GM12872 (cell line): Measurements from ENCODE around the gene GPR32.

Source experiments
- CTCF ChIP-seq: IDR thresholded peaks from 3 replicates; pipeline ENCODE4 v1.5.1; 2011; ENCODE audit warnings: low read depth, mild to moderate bottlenecking, low read length, moderate library complexity; ENCODE audit not compliant: insufficient read depth

The GPR32 gene

GRCh38 chr19:50799547-50799851 is 29.2 kb downstream of the GPR32 start:
- no peak for TF ChIP-seq CTCF

DNA sequence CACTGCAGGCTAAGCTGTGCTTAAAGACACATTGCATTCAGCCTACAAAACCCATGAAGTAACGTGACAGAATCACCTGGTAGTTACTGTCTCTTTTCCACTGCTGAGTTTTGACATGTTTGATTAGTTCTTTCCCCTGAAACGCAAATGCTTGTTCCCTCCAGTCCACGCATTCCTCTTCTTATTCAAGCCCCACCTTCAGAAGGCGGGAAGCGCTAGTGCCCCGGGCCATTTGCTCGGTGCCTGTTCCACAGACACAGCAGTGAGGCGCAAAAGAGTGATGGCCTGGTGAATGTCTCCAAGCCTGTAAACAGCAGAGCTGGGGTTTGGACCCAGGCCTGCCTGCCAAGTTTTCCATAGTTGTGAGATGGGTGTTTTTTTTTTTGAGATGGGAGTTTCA is 30.8 kb downstream of the GPR32 start:
- no peak for TF ChIP-seq CTCF

- no peak for TF ChIP-seq CTCF
Measured at GRCh38 chr19:50803633-50804419, 33.6 kb downstream of the GPR32 start.

DNA sequence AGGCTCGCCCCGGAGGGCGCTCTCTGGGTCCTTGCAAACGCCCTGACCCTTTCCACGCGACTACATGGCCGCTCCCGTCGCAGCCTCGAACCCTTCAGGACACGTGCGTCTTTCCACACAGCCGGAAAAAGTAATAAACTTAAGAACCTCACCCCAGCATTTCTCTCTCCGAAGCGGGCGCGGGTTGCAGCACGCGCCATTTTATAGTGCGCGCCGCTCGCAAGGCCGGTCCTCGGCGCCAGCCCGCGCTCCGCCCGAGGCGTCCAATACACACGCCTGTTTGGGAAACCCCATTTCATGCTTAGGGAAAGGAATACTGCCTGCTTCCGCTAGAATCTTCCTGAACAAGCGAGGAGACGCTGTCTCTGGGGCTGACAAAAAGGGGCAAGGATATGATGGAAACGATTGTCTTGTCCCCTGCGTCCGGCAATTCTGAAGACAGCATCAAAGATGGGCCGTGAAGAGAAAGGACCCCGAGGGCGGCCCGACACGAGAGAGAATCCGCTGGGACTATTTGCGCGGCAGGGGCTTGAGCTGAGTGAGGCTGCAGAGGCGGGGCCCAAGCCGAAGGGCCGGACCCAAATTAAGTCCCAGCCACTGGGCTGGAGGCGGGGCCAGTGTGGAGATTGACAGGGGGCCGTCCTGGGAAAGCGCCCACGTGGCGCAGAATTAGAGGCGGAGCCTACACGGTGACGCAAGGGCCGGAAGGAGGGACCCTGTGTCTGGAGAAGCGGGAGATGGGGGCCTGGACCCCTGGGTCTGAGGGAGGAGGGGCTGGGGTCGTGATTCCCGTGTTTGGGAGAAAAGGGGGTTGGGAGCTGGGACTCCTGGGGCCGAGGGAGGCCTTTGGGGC is 34.4 kb downstream of the GPR32 start:
- TF ChIP-seq CTCF = no peak

DNA sequence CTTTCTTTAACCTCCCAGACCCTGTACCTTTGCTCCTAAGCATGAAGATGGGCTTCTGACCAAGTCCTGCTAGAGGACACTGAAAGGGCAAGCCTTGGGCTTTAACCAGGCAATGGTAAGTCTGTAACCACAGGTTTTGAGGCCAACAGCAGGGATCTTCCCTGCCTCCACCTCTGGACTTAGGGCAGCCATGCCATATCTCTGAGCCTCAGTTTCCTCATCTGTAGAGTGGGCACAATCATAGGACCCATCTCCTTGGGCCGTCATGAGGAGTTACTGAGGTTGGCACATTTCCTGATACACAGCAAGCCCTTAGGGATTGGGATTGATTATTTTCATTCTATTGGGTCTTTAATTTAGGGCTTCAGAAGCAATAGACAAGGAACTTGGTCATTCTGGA is 38.6 kb downstream of the GPR32 start:
- TF ChIP-seq CTCF = no peak

DNA sequence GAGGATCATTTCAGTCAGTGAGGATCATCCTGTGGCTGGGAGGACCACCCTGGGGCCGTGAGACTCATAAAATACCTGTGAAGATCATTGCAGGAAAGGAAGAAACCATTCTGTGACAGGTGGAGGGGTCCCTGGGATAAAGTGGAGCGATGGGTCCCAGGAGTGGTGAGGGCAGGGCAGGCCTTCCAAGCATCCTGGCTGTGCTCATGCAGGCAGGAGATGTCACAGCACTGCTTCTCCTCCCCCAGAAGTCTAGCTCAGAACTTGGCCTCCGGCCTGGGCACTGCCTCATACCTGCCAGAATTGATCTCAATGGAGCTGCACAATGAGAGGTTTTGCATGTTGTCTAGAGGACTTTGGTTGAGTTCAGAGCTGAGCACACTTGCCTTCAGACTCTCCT is 42.2 kb downstream of the GPR32 start:
- TF ChIP-seq CTCF = no peak

- TF ChIP-seq CTCF = no peak
Measured at GRCh38 chr19:50814883-50815282, 44.6 kb downstream of the GPR32 start.
